Placental epithelial cell (primary cell): Measurements from ENCODE around the gene RANGRF. TPM values are rescaled to one million over a fixed set of nuclear protein-coding genes. Genes with fewer than 3 reads are reported as not detected.

Experiments
- small RNA-seq: library from RNA; depleted of rRNA; stranded (forward); fragments of <200 nt; gene quantifications from one replicate; pipeline ENCODE3, GENCODE V24; 2012
- total RNA-seq: library from RNA; depleted of rRNA; stranded (reverse); fragments of >200 nt; gene quantifications from 2 replicates; pipeline ENCODE4 v1.2.3, GENCODE V29; 2012

The RANGRF gene, protein sequence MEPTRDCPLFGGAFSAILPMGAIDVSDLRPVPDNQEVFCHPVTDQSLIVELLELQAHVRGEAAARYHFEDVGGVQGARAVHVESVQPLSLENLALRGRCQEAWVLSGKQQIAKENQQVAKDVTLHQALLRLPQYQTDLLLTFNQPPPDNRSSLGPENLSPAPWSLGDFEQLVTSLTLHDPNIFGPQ
- 8.6 and 14.9 TPM in 2 replicates for total RNA-seq

DNA sequence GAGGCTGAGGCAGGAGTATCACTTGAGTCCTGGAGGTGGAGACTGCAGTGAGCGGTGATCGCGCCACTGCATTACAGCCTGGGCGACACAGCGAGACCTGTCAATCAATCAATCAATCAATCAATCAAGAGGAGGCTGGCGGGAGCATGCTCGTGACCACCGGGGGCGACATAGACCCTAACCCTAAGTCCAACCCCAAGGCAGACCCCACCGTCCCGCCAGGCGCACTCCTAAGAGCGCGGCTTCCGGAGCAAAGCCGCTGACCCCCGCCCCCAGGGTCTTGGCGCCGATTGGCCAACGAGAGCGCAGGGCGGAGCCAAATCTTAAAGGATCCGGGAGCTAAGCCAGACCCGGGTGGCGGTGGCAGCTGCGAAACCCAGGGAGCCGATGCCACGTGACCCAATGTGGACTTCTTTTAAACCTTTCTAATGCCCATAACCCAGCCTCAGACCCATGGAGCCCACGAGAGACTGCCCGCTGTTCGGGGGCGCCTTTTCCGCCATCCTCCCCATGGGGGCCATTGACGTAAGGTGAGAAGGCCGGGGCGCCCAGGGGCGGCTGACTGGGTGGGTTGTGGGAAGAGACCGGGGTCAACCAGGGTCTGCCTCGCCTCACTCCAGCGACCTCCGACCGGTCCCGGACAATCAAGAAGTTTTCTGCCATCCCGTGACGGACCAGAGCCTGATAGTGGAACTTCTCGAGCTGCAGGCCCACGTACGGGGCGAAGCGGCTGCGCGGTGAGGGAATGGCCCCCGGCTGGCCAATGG is at the start of gene RANGRF:
Gene RANGRF (plus strand): TSS at position 335 of the 767 bp plus-strand sequence. CDS start 119 bp downstream, at position 454.

DNA sequence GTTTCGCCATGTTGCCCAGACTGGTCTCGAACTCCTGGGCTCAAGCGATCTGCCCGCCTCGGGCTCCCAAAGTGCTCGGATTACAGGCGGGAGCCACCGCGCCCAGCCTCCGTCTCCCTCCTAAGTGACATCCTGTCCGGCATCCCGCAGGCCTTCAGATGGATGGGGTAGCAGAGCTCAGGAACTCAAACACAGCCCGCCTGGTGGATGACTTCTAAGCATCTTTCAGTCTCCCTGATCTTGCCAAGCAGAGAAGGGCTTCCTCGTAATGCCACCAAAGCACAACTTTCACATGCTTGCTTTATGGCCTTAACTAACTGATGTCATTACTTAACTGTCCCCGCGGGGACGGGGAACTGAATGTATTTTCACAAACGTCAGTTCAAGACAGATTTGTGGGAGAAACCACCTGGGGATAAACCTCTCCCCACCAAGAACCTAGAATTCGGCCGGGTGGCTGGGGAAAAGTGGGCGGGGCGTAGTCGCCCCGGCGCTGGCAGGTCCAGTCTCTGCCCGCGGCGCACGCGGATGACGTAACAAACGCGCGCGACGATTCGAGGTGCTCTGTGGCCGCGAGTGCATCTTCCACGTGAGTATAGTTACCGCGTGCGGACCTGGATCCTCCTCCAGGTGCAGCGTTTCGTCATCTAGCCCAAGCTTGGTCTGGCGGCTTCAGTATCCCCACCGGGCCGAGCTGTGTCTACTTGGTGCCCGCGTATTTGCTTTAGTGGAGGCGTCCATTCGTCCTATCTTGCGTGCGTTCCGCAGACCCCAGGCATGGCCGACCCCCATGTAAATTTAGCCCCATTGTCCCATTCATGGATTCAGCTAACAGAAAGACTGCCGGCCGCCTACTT is 39.5 kb upstream of the RANGRF start, which contains the start of gene PFAS:
Gene PFAS (plus strand): TSS at position 539 of the 857 bp plus-strand sequence. CDS start 4,649 bp downstream, outside the sequence.

DNA sequence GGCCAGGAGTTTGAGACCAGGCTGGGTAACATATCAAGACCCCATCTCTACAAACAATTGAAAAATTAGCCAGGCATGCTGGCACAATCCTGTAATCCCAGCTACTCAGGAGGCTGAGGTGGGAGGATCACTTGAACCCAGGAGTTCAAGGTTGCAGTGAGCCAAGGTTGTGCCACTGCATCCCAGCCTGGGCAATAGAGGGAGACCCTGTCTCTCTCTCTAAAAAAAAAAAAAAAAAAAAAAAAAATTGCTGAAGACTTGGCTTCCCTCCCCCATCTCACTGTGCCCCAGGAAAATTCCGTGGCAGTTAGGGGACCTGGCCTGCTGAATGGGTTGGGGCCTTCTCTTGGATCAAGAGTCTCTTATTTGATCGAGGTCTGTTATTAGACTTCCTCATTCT is 51.1 kb downstream of the RANGRF start, which contains the start of gene ODF4:
Gene ODF4 (plus strand): TSS at position 301 of the 400 bp plus-strand sequence. CDS start 212 bp downstream, outside the sequence.

Small RNAs within 50 kb of the gene (small RNA-seq; reads per million reads assigned to genes)
- not detected for gene RF00265

Other genes starting within 250 kb of the RANGRF start
- gene ALOX15B, start 249.6 kb upstream of the RANGRF start, total RNA-seq, result 0.11 and 0.79 TPM in 2 replicates
- gene ALOX12B, start 201.0 kb upstream of the RANGRF start, total RNA-seq, result not detected in 2 replicates
- gene ALOXE3, start 170.2 kb upstream of the RANGRF start, total RNA-seq, result 2.4 and 2.5 TPM in 2 replicates
- gene HES7, start 164.6 kb upstream of the RANGRF start, total RNA-seq, result not detected in 2 replicates
- 55.7 and 81.3 TPM in 2 replicates for gene PER1, start 136.3 kb upstream of the RANGRF start, total RNA-seq
- 2.8 and 5.5 TPM in 2 replicates for gene VAMP2, start 125.7 kb upstream of the RANGRF start, total RNA-seq
- gene TMEM107, start 112.3 kb upstream of the RANGRF start, total RNA-seq, result 31.6 and 67.1 TPM in 2 replicates
- 10.6 and 11.3 TPM in 2 replicates for gene BORCS6, start 98.5 kb upstream of the RANGRF start, total RNA-seq
- 7.7 and 15.7 TPM in 2 replicates for gene AURKB, start 78.1 kb upstream of the RANGRF start, total RNA-seq
- gene CTC1, start 40.6 kb upstream of the RANGRF start, total RNA-seq, result 7.1 and 8.6 TPM in 2 replicates
- 10.2 and 18.8 TPM in 2 replicates for gene PFAS, start 39.4 kb upstream of the RANGRF start, total RNA-seq
- 0.65 and 0.79 TPM in 2 replicates for gene SLC25A35, start 6.7 kb downstream of the RANGRF start, total RNA-seq
- gene ARHGEF15, start 21.6 kb downstream of the RANGRF start, total RNA-seq, result under 0.01 TPM in 1 of 2 replicates, not detected in the other
- gene ODF4, start 51.2 kb downstream of the RANGRF start, total RNA-seq, result not detected in 2 replicates
- gene RPL26, start 94.5 kb downstream of the RANGRF start, total RNA-seq, result 2,133 and 2,482 TPM in 2 replicates
- gene RNF222, start 109.2 kb downstream of the RANGRF start, total RNA-seq, result under 0.01 and 1.1 TPM in 2 replicates
- gene NDEL1, start 147.2 kb downstream of the RANGRF start, total RNA-seq, result 106 and 113 TPM in 2 replicates